Stimulated activated naive CD4-positive, alpha-beta T cell treated with Interleukin-2 at 50 U/mL for 16 hours (primary cell): Measurements from ENCODE around the gene AKAP13.

ENCODE experiments used
- DNase-seq: peaks from one replicate; lab custom pipeline; 2025; lab: John Stamatoyannopoulos, UW

AKAP13 gene

GRCh38 chr15:85770096-85771041 lies 390.0 kb downstream of the AKAP13 start:
- DNase-seq = no peak

GRCh38 chr15:85771271-85771670 lies 390.9 kb downstream of the AKAP13 start:
- no peak for DNase-seq

- no peak for DNase-seq
These were observed 391.5 kb downstream of the AKAP13 start for GRCh38 chr15:85771781-85772445.

- DNase-seq = no peak
These were observed 392.3 kb downstream of the AKAP13 start for GRCh38 chr15:85772668-85773067.

- DNase-seq = no peak
These were observed 392.8 kb downstream of the AKAP13 start for GRCh38 chr15:85773249-85773648.

GRCh38 chr15:85773970-85774369 lies 393.6 kb downstream of the AKAP13 start:
- no peak for DNase-seq

GRCh38 chr15:85777250-85778106 lies 397.1 kb downstream of the AKAP13 start:
- no peak for DNase-seq

GRCh38 chr15:85778107-85778776 lies 397.8 kb downstream of the AKAP13 start:
- DNase-seq = no peak

- no peak for DNase-seq
These were observed 398.8 kb downstream of the AKAP13 start for GRCh38 chr15:85779249-85779648.

- no peak for DNase-seq
These were observed 400.0 kb downstream of the AKAP13 start for GRCh38 chr15:85780225-85780985.

- DNase-seq = no peak
These were observed 400.7 kb downstream of the AKAP13 start for GRCh38 chr15:85781099-85781498.

- no peak for DNase-seq
These were observed 401.7 kb downstream of the AKAP13 start for GRCh38 chr15:85782064-85782463.

GRCh38 chr15:85785887-85786780 lies 405.7 kb downstream of the AKAP13 start:
- DNase-seq = peak; percentile 30

GRCh38 chr15:85786781-85787114 lies 406.3 kb downstream of the AKAP13 start:
- DNase-seq = no peak

GRCh38 chr15:85788771-85789495 lies 408.5 kb downstream of the AKAP13 start:
- no peak for DNase-seq

GRCh38 chr15:85789496-85789875 lies 409.1 kb downstream of the AKAP13 start:
- DNase-seq = no peak

GRCh38 chr15:85792102-85792731 lies 411.8 kb downstream of the AKAP13 start:
- no peak for DNase-seq

GRCh38 chr15:85792912-85793590 lies 412.6 kb downstream of the AKAP13 start:
- DNase-seq = peak; percentile 57
